HG02970 (cell line): Measurements from ENCODE around the gene SUMF1.
A peak's percentile ranks its signal among the peaks of the same experiment; 100 is the strongest.

Experiments
- ATAC-seq: cut with Tn5 transposase; IDR thresholded peaks from one replicate; pipeline ENCODE4 v1.9.1; 2021; ENCODE audit warnings: mild to moderate bottlenecking, moderate library complexity, moderate number of reproducible peaks; ENCODE audit not compliant: unreplicated experiment, low FRiP score

SUMF1 gene

DNA sequence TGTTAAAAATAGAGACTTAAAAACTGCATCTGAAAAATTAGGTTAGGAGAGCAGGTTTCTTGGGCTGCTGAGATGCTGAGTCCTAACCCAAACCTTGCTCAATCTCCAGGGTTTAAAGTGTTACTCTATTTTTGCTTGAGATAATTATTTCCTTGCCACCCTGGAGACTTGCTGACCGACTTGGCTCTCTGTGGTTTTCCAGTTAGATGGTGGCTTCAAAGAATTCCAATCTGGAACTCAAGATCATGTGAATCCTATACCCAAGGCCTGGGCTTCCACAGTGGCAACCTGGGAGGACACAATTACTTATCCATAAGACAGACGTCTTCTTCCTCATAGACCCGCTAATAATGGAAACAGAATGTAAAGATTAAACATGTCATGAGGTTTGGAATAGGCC lies 47.7 kb downstream of the SUMF1 start:
- ATAC-seq: no peak

DNA sequence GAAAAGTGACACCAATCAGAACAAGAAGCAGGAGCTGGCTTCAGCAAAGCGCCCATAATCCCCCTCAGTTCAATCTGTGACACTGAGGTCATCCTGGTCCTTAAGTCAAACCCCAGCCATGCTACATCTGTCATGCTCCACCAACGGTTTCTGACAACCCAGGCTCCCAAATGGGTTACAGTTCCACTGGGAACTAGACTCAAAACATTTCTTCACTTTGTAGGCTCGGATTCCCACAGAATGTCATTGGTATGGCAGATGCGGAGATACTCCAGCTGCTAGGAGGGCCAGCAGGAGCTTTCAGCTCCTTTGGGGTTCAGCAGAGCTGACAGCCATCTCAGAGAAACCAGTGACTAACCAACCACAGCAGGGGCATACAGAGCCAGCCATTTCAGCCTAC lies 48.9 kb downstream of the SUMF1 start:
- no peak for ATAC-seq

- ATAC-seq: no peak
Measured at GRCh38 chr3:4417449-4417848, 49.6 kb downstream of the SUMF1 start.

DNA sequence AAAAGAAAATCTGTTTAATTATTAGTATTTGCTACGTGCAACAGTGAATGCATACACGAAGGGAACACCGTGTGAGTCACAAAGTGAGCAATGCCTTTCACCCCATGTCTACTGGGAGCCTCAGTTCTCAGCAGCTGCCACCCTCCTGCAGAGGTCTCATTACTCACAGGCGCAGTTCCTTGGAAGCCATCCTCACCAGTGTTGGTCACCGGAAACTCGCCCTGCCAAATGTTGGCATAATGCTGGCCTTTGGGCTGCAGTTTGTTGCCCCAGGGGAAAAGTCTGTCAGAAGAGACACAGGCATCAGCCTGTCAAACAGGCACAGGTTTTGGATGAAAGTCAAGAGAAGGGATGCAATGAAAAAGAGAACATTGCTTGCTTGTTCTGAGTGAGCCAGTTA lies 50.1 kb downstream of the SUMF1 start:
- no peak for ATAC-seq

GRCh38 chr3:4416427-4416945 lies 50.6 kb downstream of the SUMF1 start:
- no peak for ATAC-seq

DNA sequence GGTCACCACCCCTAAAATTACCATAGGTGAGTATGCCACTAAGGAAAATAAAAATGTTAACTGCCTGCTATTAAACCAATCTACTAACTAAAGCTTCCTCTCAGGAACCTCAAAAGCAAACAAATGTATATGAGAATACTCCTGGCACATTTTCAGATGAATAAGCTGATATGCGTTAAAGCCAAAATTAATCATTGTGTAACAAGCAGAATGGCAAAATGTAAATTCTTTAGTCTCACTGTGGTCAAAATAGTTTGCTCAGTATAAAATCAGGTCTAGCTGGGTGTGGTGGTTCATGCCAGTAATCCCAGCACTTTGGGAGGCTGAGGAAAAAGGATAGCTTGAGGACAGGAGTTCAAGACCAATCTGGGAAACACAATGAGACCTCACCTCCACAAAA lies 53.6 kb downstream of the SUMF1 start:
- no peak for ATAC-seq

GRCh38 chr3:4411833-4412232 lies 55.2 kb downstream of the SUMF1 start:
- ATAC-seq: no peak

DNA sequence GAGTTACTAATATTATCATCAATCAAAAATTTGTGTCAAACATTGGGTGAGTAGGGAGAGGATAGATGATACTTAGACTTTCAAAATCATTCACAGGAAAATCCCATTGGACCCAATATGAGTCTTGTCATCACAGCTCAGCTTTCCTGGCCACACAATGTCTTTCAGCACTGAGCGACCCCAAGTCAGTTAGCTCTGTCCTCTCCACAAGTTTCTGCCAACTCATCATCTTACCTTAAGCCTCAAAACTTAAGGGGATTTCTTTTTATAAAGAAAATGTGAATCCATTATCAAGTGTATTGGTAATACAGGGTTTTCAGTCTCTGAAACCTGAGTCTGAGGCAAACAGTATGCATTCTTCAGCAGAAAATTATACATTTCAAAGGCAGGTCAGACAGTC lies 55.8 kb downstream of the SUMF1 start:
- no peak for ATAC-seq

GRCh38 chr3:4410606-4411005 lies 56.5 kb downstream of the SUMF1 start:
- no peak for ATAC-seq

- no peak for ATAC-seq
Measured at GRCh38 chr3:4409971-4410573, 57.0 kb downstream of the SUMF1 start.

- no peak for ATAC-seq
Measured at GRCh38 chr3:4409415-4409814, 57.7 kb downstream of the SUMF1 start.

GRCh38 chr3:4408958-4409357 lies 58.1 kb downstream of the SUMF1 start:
- ATAC-seq: no peak

GRCh38 chr3:4407941-4408340 lies 59.1 kb downstream of the SUMF1 start:
- no peak for ATAC-seq

DNA sequence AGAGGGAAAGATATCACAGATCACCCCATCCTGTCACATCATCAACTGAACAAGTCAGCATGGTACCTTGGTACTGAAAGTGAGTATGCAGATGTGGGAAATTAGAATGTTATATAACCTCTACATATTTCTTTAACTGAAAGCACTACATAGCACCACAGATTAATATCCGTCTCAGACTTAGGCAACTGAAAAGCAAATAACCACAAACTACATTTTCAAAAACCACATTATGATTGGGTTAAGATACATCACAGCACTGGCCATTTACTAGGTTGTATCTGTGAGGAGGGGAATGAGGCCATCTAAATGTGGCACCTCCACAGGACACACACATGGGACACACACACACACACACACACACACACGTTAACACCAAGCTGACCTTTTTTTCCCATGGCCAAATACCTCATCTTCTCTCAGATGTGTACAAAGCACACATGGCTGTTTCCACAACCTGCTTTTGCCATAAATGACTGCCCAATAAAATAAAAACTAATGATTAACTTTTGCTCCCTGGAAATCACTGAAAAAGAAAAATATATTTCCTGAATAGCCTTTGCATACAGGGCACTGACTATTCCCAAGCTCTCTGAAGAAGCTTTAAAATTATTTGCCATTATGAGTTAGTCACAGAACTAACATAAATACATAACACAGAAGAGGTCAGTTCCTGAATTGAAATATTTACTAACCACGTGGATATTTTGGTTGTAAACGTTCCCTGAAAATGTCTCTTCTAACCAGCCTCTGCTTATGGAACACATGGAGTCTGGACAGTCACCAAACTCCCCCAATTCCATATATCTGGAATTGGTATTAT lies 60.1 kb downstream of the SUMF1 start:
- peak; percentile 54 for ATAC-seq

DNA sequence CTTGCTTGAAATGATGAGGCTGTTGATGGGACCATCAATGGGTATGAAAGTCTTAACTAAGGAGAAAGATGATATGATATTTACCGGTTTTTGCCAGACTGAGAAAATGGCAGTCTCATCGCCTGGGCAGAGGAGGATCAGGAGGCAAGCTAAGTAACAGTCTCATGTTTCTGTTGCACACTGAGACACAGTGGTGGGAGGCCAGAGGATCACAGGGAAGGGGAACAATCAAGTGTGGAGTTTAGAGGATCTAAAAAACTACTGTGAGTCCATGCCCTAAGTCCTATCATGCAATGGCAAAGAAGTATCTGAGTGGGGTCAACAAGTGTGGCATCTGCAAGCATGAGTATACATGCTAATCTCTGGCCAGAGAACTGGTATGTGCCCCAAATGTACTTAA lies 62.2 kb downstream of the SUMF1 start:
- no peak for ATAC-seq

DNA sequence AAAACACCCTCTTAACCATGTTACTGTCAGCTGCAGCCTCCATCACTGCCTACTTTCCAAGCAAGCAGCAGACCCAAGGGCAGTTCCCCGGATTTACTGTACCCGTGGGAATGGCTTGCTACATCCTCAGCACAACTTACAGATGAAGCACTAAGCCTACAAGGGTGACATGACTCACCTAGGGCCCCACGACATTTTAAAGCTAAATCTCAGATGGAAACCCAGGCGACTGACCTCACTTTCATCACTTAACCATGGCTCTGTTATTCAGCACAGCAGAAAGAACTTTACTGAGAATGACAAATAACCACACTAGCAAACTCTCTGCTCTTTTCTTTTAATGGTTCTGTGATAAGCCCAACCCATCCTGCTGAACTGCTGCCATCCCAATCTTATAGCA lies 65.6 kb downstream of the SUMF1 start:
- ATAC-seq: no peak

GRCh38 chr3:4399476-4399875 lies 67.6 kb downstream of the SUMF1 start:
- no peak for ATAC-seq

DNA sequence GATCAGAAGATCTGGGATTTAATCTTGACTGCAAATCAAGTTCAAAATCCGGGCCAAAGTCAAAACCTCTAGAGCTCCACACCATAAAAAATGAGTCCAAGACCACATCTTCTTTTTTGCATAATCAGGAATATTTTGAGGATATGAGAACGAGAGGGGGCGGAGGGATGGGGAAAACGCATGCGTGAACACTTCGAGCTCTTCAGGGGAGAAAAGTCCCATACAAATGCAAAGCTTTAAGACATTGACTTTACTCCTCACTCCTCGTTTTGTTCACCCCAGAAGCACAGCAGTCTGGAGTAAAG lies 68.2 kb downstream of the SUMF1 start:
- no peak for ATAC-seq

- no peak for ATAC-seq
Measured at GRCh38 chr3:4398120-4398940, 68.7 kb downstream of the SUMF1 start.

GRCh38 chr3:4397466-4397865 lies 69.6 kb downstream of the SUMF1 start:
- ATAC-seq: no peak

DNA sequence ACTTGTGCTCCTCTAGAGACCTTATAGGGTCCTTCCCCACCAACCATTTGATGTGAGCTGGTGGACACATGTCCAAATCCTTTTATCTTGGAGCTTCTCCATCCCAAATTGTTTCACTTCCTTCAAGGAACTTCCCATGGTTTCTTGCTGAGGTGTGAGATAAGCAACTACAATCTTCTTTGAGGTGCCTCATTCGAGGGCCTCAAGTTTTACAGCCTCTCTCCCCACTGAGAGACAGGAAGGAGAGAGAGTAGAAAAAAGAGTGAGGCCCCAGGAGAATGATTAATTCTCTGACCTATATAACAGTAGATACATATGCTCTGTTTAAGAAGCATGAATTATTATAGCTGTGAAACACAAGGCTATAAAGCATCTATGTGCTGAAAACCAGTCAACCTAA lies 70.5 kb downstream of the SUMF1 start:
- no peak for ATAC-seq
